WTC11 (cell line): ENCODE data around the gene TCOF1.

Experiments used
- ATF3 ChIP-seq: sonication (generic); formaldehyde crosslinking; conservative IDR thresholded peaks from 2 replicates; pipeline ENCODE4 v1.8.1; 2022; ENCODE audit warnings: mild to moderate bottlenecking, missing genetic modification reagents
- CDX4 ChIP-seq: fragments of 250-450 bp; sonication (Bioruptor Pico); IDR thresholded peaks from 2 replicates; pipeline ENCODE4 v1.9.0; 2021; ENCODE audit warnings: moderate library complexity, mild to moderate bottlenecking, inconsistent platforms, borderline replicate concordance
- CREB1 ChIP-seq: sonication (generic); formaldehyde crosslinking; IDR thresholded peaks from 2 replicates; pipeline ENCODE4 v1.8.0; 2023; ENCODE audit warnings: mild to moderate bottlenecking, missing genetic modification reagents
- E2F4 ChIP-seq: sonication (generic); formaldehyde crosslinking; IDR thresholded peaks from 2 replicates; pipeline ENCODE4 v1.8.1; 2022; ENCODE audit warnings: low read depth, mild to moderate bottlenecking, moderate library complexity, missing genetic modification reagents, borderline replicate concordance
- SMAD4 ChIP-seq: sonication (generic); formaldehyde crosslinking; IDR thresholded peaks from 2 replicates; pipeline ENCODE4 v1.8.0; 2022; ENCODE audit warnings: mild to moderate bottlenecking, missing genetic modification reagents
- TCF7 ChIP-seq: sonication (generic); formaldehyde crosslinking; IDR thresholded peaks from 2 replicates; pipeline ENCODE4 v1.8.0; 2022; ENCODE audit warnings: mild to moderate bottlenecking, low read depth, missing genetic modification reagents, moderate library complexity
- TF ChIP-seq, protein P1 (sequence below): fragments of 200-600 bp; IDR thresholded peaks from 2 replicates; pipeline ENCODE4 v1.8.0; 2022; ENCODE audit warnings: antibody characterized with exemption

DNA sequence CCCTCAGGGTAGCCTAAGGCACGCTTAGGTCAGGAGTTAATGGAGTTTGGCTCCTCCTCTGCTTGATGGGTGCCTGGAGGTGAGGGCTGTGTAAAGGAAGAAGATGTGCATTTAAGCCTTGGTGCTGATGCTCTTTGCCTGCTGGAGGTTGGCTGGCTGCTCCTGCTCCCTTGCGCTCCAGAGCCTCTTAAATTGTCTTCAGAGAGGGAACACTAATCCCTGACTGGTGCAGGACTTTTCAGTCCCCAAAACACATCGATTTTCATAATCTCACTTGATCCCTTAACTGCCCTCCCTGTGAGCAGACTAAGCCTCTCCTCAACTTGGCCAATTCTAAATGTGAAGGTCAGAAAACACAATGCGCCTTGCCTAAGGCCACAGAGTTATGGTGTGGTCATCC, 16.2 kb upstream of the TCOF1 start:
- TF ChIP-seq, protein P1, sequence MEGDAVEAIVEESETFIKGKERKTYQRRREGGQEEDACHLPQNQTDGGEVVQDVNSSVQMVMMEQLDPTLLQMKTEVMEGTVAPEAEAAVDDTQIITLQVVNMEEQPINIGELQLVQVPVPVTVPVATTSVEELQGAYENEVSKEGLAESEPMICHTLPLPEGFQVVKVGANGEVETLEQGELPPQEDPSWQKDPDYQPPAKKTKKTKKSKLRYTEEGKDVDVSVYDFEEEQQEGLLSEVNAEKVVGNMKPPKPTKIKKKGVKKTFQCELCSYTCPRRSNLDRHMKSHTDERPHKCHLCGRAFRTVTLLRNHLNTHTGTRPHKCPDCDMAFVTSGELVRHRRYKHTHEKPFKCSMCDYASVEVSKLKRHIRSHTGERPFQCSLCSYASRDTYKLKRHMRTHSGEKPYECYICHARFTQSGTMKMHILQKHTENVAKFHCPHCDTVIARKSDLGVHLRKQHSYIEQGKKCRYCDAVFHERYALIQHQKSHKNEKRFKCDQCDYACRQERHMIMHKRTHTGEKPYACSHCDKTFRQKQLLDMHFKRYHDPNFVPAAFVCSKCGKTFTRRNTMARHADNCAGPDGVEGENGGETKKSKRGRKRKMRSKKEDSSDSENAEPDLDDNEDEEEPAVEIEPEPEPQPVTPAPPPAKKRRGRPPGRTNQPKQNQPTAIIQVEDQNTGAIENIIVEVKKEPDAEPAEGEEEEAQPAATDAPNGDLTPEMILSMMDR, result no peak
- TF ChIP-seq CREB1 (CRISPR knock-in tag), result no peak
- TF ChIP-seq E2F4 (CRISPR knock-in tag), result no peak
- no peak for TF ChIP-seq CDX4 (CRISPR knock-in tag)
- no peak for TF ChIP-seq SMAD4 (CRISPR knock-in tag)
- no peak for TF ChIP-seq ATF3 (CRISPR knock-in tag)
- TF ChIP-seq TCF7 (CRISPR knock-in tag), result no peak
